CD4-positive, alpha-beta T cell (primary cell): ENCODE data around the gene SLC39A8. TPM values are rescaled to one million over a fixed set of nuclear protein-coding genes. Genes with fewer than 3 reads are reported as not detected.

Source experiments
- ATAC-seq: fragments of 200-7000 bp; cut with Tn5 transposase; one replicate; pipeline ENCODE4 v1.10.0; 2022; ENCODE audit warnings: mild to moderate bottlenecking; ENCODE audit not compliant: poor library complexity
- CTCF ChIA-PET: fragments of 350-600 bp; sonication (Branson Sonifier 250); formaldehyde crosslinking; loops from one replicate; lab custom pipeline; 2021; ENCODE audit warnings: antibody characterized with exemption, inconsistent platforms; lab: Charles Lee
- POLR2A ChIA-PET: fragments of 350-600 bp; sonication (Branson Sonifier 250); formaldehyde crosslinking; loops from one replicate; lab custom pipeline; 2021; ENCODE audit warnings: antibody characterized with exemption, inconsistent platforms; lab: Charles Lee
- DNase-seq, 14 experiments: peaks; one replicate each; pipeline ENCODE4 v3.0.0-alpha.2; 2013 to 2020; ENCODE audit warnings: mixed read lengths in 2 of 14
- H3K27ac ChIP-seq, 2 donors: one replicate each; pipeline versions ENCODE4 v1.5.1 to v1.7.0; 2013; ENCODE audit warnings: low read length in 2 of 2, low read depth in 1 of 2, mild to moderate bottlenecking in 1 of 2
- H3K27me3 ChIP-seq, 2 experiments: 1 replicate in 1 of 2; 2 replicates in 1 of 2; pipeline versions ENCODE4 v1.6.1 to v1.7.0; 2013; ENCODE audit warnings: low read length in 2 of 2, control low read depth in 1 of 2, mild to moderate bottlenecking in 1 of 2, moderate library complexity in 1 of 2; ENCODE audit not compliant: insufficient read depth in 2 of 2, control insufficient read depth in 1 of 2
- H3K36me3 ChIP-seq: one replicate; pipeline ENCODE4 v1.6.1; 2013; ENCODE audit warnings: low read length, control low read depth; ENCODE audit not compliant: insufficient read depth
- H3K4me1 ChIP-seq: one replicate; pipeline ENCODE4 v1.6.1; 2013; ENCODE audit warnings: low read length, control low read depth; ENCODE audit not compliant: insufficient read depth
- H3K4me3 ChIP-seq: one replicate; pipeline ENCODE4 v1.5.1; 2013; ENCODE audit warnings: mild to moderate bottlenecking, low read length, moderate library complexity
- H3K9me3 ChIP-seq, 2 experiments: 1 replicate in 1 of 2; 2 replicates in 1 of 2; pipeline versions ENCODE4 v1.6.1 to v1.7.0; 2013; ENCODE audit warnings: low read length in 2 of 2, mild to moderate bottlenecking in 2 of 2, control low read depth in 1 of 2, moderate library complexity in 1 of 2; ENCODE audit not compliant: control insufficient read depth in 1 of 2, insufficient read depth in 1 of 2
- H3K27ac Mint-ChIP-seq: one replicate; pipeline ENCODE4 v1.8.0; 2020; ENCODE audit warnings: mixed read lengths
- H3K27me3 Mint-ChIP-seq: one replicate; pipeline ENCODE4 v1.8.0; 2021; ENCODE audit warnings: mixed read lengths
- H3K36me3 Mint-ChIP-seq: one replicate; pipeline ENCODE4 v1.8.0; 2021; ENCODE audit warnings: low read depth, mixed read lengths
- H3K4me1 Mint-ChIP-seq: one replicate; pipeline ENCODE4 v1.8.0; 2021; ENCODE audit warnings: low read depth, mixed read lengths
- H3K4me3 Mint-ChIP-seq: one replicate; pipeline ENCODE4 v1.8.0; 2020; ENCODE audit warnings: mild to moderate bottlenecking, mixed read lengths
- H3K9me3 Mint-ChIP-seq: one replicate; pipeline ENCODE4 v1.8.0; 2020; ENCODE audit warnings: mixed read lengths
- intact Hi-C, 2 experiments: fragments of 100-400 bp; cut with DNase I in 1 of 2; cut with micrococcal nuclease in 1 of 2; formaldehyde crosslinking; loops; one replicate each; pipeline versions ENCODE4 v1.15.1 to v1.9.0; 2023 to 2025; cut with DNase I, micrococcal nuclease
- total RNA-seq, 174 experiments: library from RNA in 2 of 174; stranded (reverse) in 2 of 174; gene quantifications; one replicate each; pipeline ENCODE4 v1.2.3 and lab custom pipeline; 2021 to 2026
- TF ChIP-seq, protein P1 (sequence below): fragments of 200-600 bp; IDR thresholded peaks from one replicate; pipeline ENCODE4 v1.8.0; 2022; ENCODE audit warnings: antibody characterized with exemption, mild to moderate bottlenecking

Gene SLC39A8
- total RNA-seq, 2 experiments from 2014 or later = 17.9 to 18.0 TPM

DNA sequence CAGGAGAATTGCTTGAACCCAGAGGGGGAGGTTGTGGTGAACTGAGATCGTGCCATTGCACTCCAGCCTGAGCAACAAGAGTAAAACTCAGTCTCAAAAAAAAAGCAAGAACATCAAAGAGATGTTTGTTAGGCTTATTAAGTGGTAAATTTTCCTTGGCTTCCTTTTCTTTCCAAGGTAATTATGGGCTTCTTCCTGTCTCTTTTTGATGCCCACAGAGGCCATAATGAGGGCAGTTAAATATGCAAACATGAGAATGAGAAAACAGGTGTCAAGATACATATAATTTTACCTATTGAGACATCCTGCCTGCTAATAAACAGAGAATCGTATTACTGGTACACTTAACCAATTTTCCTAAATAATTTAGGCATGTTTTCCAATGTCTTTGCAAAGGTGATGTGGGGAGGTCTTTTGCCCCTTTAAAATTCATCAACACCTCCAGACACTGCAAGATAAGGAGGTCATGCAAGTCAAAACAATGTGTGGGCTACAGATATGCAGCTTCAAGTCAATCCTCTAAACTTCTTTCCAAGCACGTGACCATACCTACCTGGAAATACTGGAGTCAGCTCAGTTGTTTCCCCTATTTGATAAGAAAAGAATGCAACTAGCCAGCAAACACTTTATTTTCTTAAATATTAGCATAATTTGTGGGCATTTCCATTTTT, 2.7 kb downstream of the SLC39A8 start:
- no peak overlapping the region for H3K27ac Mint-ChIP-seq
- Histone ChIP-seq H3K27me3 (no peaks in the 10 kb centered on the region), H3K4me3 (no peak overlapping the region), H3K4me1 (peaks cover 25% of the 10 kb centered on the region), H3K27ac (no peak overlapping the region), H3K36me3 (peaks cover 4% of the 10 kb centered on the region), H3K9me3 (no peaks in the 10 kb centered on the region)
- H3K36me3 Mint-ChIP-seq = peaks cover 15% of the 10 kb centered on the region
- TF ChIP-seq, protein P1, sequence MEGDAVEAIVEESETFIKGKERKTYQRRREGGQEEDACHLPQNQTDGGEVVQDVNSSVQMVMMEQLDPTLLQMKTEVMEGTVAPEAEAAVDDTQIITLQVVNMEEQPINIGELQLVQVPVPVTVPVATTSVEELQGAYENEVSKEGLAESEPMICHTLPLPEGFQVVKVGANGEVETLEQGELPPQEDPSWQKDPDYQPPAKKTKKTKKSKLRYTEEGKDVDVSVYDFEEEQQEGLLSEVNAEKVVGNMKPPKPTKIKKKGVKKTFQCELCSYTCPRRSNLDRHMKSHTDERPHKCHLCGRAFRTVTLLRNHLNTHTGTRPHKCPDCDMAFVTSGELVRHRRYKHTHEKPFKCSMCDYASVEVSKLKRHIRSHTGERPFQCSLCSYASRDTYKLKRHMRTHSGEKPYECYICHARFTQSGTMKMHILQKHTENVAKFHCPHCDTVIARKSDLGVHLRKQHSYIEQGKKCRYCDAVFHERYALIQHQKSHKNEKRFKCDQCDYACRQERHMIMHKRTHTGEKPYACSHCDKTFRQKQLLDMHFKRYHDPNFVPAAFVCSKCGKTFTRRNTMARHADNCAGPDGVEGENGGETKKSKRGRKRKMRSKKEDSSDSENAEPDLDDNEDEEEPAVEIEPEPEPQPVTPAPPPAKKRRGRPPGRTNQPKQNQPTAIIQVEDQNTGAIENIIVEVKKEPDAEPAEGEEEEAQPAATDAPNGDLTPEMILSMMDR = no peak
- H3K27me3 Mint-ChIP-seq = no peaks in the 10 kb centered on the region
- POLR2A ChIA-PET = no interaction called here
- peaks cover 67% of the 10 kb centered on the region for H3K4me1 Mint-ChIP-seq
- ATAC-seq (no peak), DNase-seq (no peak)
- H3K4me3 Mint-ChIP-seq = peak overlapping the region; percentile 76
- intact Hi-C loops = loop anchor here (5.0 to 10.0 kb wide), 4 partner anchors 482 to 998 kb away; partner anchors contain the start of genes PPP3CA (in 1 of the 2), SLC9B1 (in 1 of the 2) and UBE2D3 (in 1 of the 2)
- CTCF ChIA-PET = no interaction called here
- H3K9me3 Mint-ChIP-seq = no peaks in the 10 kb centered on the region

DNA sequence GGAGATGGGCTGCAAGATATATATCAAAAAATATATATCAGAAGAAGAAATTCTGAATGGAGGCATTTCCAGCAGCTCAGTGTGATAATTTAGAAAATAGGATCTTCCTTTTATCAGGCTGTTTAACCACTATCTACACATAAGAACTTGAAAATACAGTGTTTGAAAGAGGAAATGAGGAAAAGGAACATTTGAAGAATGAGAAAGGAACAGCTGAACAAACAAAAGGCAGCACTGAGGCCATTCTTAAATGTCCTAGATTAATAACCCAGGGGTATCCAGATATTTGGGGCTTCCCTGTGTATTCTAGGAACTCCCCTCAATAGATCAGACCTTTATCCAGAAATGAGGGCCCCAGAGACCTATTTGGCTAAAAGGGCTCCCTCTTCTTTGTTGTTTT, 4.1 kb downstream of the SLC39A8 start:
- Histone ChIP-seq H3K9me3 (no peaks in the 10 kb centered on the region), H3K4me1 (peaks cover 23% of the 10 kb centered on the region), H3K27ac (no peak overlapping the region), H3K36me3 (peaks cover 4% of the 10 kb centered on the region), H3K4me3 (no peak overlapping the region), H3K27me3 (no peaks in the 10 kb centered on the region)
- CTCF ChIA-PET = no interaction called here
- ATAC-seq = no peak
- TF ChIP-seq, protein P1 = no peak
- intact Hi-C loops = loop anchor here (5.0 to 10.0 kb wide), 4 partner anchors 484 to 996 kb away; partner anchors contain the start of genes PPP3CA (in 1 of the 2), SLC9B1 (in 1 of the 2) and UBE2D3 (in 1 of the 2)
- Mint-ChIP-seq H3K9me3 (no peaks in the 10 kb centered on the region), H3K27me3 (no peaks in the 10 kb centered on the region), H3K4me1 (peaks cover 68% of the 10 kb centered on the region), H3K4me3 (no peak overlapping the region), H3K36me3 (peaks cover 15% of the 10 kb centered on the region), H3K27ac (no peak overlapping the region)
- DNase-seq = no peak
- POLR2A ChIA-PET = no interaction called here

DNA sequence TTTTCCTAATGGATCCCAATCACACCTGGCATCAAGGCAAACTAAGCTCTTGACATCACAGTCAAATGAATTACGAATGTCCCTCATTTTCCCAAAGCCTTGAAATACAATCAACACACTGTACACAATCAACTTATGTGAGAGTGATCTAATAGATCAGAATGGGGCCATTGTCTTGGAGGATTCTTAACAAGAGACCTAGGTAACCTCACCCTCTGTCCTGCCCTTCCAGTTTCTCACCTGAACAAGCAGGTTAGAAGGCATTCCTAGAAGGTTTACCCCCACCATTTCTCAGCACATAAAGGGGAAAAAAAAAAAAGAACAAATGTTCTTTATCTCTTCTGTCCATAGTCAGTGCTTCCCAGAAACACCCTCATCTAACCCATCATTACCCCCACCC, 6.3 kb downstream of the SLC39A8 start:
- ATAC-seq = no peak
- Mint-ChIP-seq H3K27me3 (no peaks in the 10 kb centered on the region), H3K9me3 (no peaks in the 10 kb centered on the region), H3K4me3 (no peak overlapping the region), H3K27ac (no peak overlapping the region), H3K36me3 (peaks cover 11% of the 10 kb centered on the region), H3K4me1 (peaks cover 81% of the 10 kb centered on the region)
- Histone ChIP-seq H3K4me3 (no peak overlapping the region), H3K4me1 (peaks cover 11% of the 10 kb centered on the region), H3K27ac (no peak overlapping the region), H3K27me3 (no peaks in the 10 kb centered on the region), H3K9me3 (no peaks in the 10 kb centered on the region), H3K36me3 (peaks cover 4% of the 10 kb centered on the region)
- CTCF ChIA-PET = interaction anchor here (0.5 kb wide), 1 partner anchor 92 kb away, joined by 4 read pairs; no protein-coding TSS in a partner anchor
- TF ChIP-seq, protein P1 = no peak
- POLR2A ChIA-PET = interaction anchor here (1.4 kb wide), 1 partner anchor 17 kb away, joined by 3 read pairs; no protein-coding TSS in a partner anchor
- intact Hi-C loops = no loop called here
- no peak for DNase-seq
